HCT116 (cell line): ENCODE measurements around the gene RCAN2. TPM values are rescaled to one million over a fixed set of nuclear protein-coding genes. Genes with fewer than 3 reads are reported as not detected.

ENCODE experiments used
- ATAC-seq: fragments of 200-7000 bp; cut with Tn5 transposase; 2 replicates; pipeline ENCODE4 v1.9.1; 2020; ENCODE audit warnings: mild to moderate bottlenecking, moderate library complexity
- BruUV-seq: library from RNA; stranded (reverse); fragments of 400-500 nt; replicated peaks from 2 replicates; lab custom pipeline; 2021; lab: Mats Ljungman, UMichigan
- CTCF ChIA-PET: fragments of 300-600 bp; sonication (Branson Sonifier 250); formaldehyde crosslinking; loops from one replicate; lab custom pipeline; 2021; ENCODE audit warnings: antibody characterized with exemption; lab: Charles Lee
- POLR2A ChIA-PET: fragments of 300-600, 350-600 bp; sonication (Branson Sonifier 250); formaldehyde crosslinking; loops from one replicate; lab custom pipeline; 2021; ENCODE audit warnings: antibody characterized with exemption; lab: Charles Lee
- RAD21 ChIA-PET, 2 experiments: fragments of 300-600 bp; sonication (Branson Sonifier 250); formaldehyde crosslinking; loops; one replicate each; lab custom pipeline; 2023; ENCODE audit warnings: low total read pairs in 2 of 2; ENCODE audit not compliant: uncharacterized antibody in 2 of 2, unreplicated experiment in 2 of 2, low non-redundant PET in 1 of 2; lab: Charles Lee
- DNase-seq: peaks from one replicate; pipeline ENCODE4 v3.0.0-alpha.2; 2010; ENCODE audit warnings: low read depth, low spot score
- H2AFZ ChIP-seq: fragments of 200-600 bp; shearing (Covaris generic), sonication (generic); 2 replicates; pipeline ENCODE4 v1.6.1; 2017; ENCODE audit warnings: low read depth, mixed run types, mixed read lengths, antibody characterized with exemption, low read length; ENCODE audit not compliant: poor library complexity, severe bottlenecking
- H3K27ac ChIP-seq: 2 replicates; pipeline ENCODE4 v1.5.1; 2012; ENCODE audit warnings: low read depth, low read length
- H3K27me3 ChIP-seq: fragments of 200-600 bp; sonication (generic); 2 replicates; pipeline ENCODE4 v1.6.1; 2016; ENCODE audit warnings: mixed run types, low read length, mixed read lengths; ENCODE audit not compliant: insufficient read depth
- H3K36me3 ChIP-seq, 2 experiments: fragments of 200-500 bp in 1 of 2; fragments of 200-600 bp in 1 of 2; sonication (Bioruptor generic) in 1 of 2; sonication (generic) in 1 of 2; 2 replicates each; pipeline versions ENCODE4 v1.5.1 to v1.6.1; 2014 to 2016; ENCODE audit warnings: low read length in 2 of 2, inconsistent platforms in 1 of 2, mixed read lengths in 1 of 2, mixed run types in 1 of 2; ENCODE audit not compliant: insufficient read depth in 2 of 2, control insufficient read depth in 1 of 2
- H3K4me1 ChIP-seq, 2 experiments: fragments of 200-600 bp in 1 of 2; sonication (generic) in 1 of 2; 2 replicates each; pipeline versions ENCODE4 v1.5.1 to v1.6.1; 2012 to 2017; ENCODE audit warnings: low read length in 2 of 2, inconsistent platforms in 1 of 2, mild to moderate bottlenecking in 1 of 2, mixed read lengths in 1 of 2, mixed run types in 1 of 2, moderate library complexity in 1 of 2; ENCODE audit not compliant: insufficient read depth in 2 of 2, control insufficient read depth in 1 of 2
- H3K4me2 ChIP-seq: fragments of 200-600 bp; sonication (generic); 2 replicates; pipeline ENCODE4 v1.6.1; 2017; ENCODE audit warnings: mixed run types, low read length, mixed read lengths
- H3K4me3 ChIP-seq, 2 experiments: fragments of 200-600 bp in 1 of 2; sonication (generic) in 1 of 2; replicated peaks in 1 of 2; 2 replicates each; pipeline ENCODE4 v1.5.1; 2011 to 2016; ENCODE audit warnings: low read length in 2 of 2, control low read depth in 1 of 2, low read depth in 1 of 2, mild to moderate bottlenecking in 1 of 2, mixed read lengths in 1 of 2, mixed run types in 1 of 2
- H3K79me2 ChIP-seq: fragments of 200-600 bp; sonication (generic); 2 replicates; pipeline ENCODE4 v1.6.1; 2017; ENCODE audit warnings: mild to moderate bottlenecking, mixed run types, low read length, moderate library complexity, mixed read lengths; ENCODE audit not compliant: insufficient read depth
- H3K9ac ChIP-seq: fragments of 200-600 bp; sonication (generic); 2 replicates; pipeline ENCODE4 v1.6.1; 2016; ENCODE audit warnings: low read length, mixed read lengths
- H3K9me2 ChIP-seq: fragments of 200-600 bp; sonication (generic), shearing (Covaris generic); 2 replicates; pipeline ENCODE4 v1.6.1; 2017; ENCODE audit warnings: mixed run types, mild to moderate bottlenecking, moderate library complexity; ENCODE audit not compliant: insufficient read depth
- H3K9me3 ChIP-seq, 2 experiments: fragments of 200-500 bp in 1 of 2; fragments of 200-600 bp in 1 of 2; sonication (Bioruptor generic) in 1 of 2; sonication (generic) in 1 of 2; 2 replicates each; pipeline ENCODE4 v1.6.1; 2014 to 2017; ENCODE audit warnings: low read length in 2 of 2, mixed read lengths in 2 of 2, inconsistent platforms in 1 of 2, low read depth in 1 of 2, mild to moderate bottlenecking in 1 of 2, mixed run types in 1 of 2, moderate library complexity in 1 of 2; ENCODE audit not compliant: control insufficient read depth in 1 of 2, insufficient read depth in 1 of 2
- H4K20me1 ChIP-seq: fragments of 200-600 bp; sonication (generic), shearing (Covaris generic); 2 replicates; pipeline ENCODE4 v1.6.1; 2017; ENCODE audit warnings: mixed run types, mild to moderate bottlenecking, moderate library complexity; ENCODE audit not compliant: insufficient read depth
- CEBPB ChIP-seq: IDR thresholded peaks from 2 replicates; pipeline ENCODE4 v1.6.1; 2012; ENCODE audit warnings: low read depth
- CTCF ChIP-seq, 3 experiments: fragments of 200-600 bp in 1 of 3; sonication (generic) in 1 of 3; IDR thresholded peaks in 2 of 3; conservative IDR thresholded peaks in 1 of 3; 2 replicates each; pipeline ENCODE4 v1.5.1; 2012 to 2017; ENCODE audit warnings: low read depth in 2 of 3, low read length in 2 of 3, antibody characterized with exemption in 1 of 3, borderline replicate concordance in 1 of 3, control low read depth in 1 of 3, mild to moderate bottlenecking in 1 of 3, mixed read lengths in 1 of 3, mixed run types in 1 of 3, moderate library complexity in 1 of 3; ENCODE audit not compliant: insufficient read depth in 1 of 3
- EZH2 ChIP-seq: fragments of 200-600 bp; sonication (generic); IDR thresholded peaks from 2 replicates; pipeline ENCODE4 v1.6.1; 2017; ENCODE audit warnings: antibody characterized with exemption, mixed run types
- POLR2AphosphoS5 ChIP-seq: IDR thresholded peaks from 2 replicates; pipeline ENCODE4 v1.6.1; 2011; ENCODE audit warnings: mild to moderate bottlenecking, low read depth, low read length, moderate library complexity
- REST ChIP-seq: IDR thresholded peaks from 2 replicates; pipeline ENCODE4 v1.6.1; 2012; ENCODE audit warnings: low read depth
- SP1 ChIP-seq: IDR thresholded peaks from 2 replicates; pipeline ENCODE4 v1.6.1; 2012; ENCODE audit warnings: low read depth
- SRF ChIP-seq: IDR thresholded peaks from 2 replicates; pipeline ENCODE4 v1.6.1; 2012; ENCODE audit warnings: low read depth
- ZBTB33 ChIP-seq: IDR thresholded peaks from 2 replicates; pipeline ENCODE4 v1.6.1; 2011; ENCODE audit warnings: mild to moderate bottlenecking, low read length, moderate library complexity; ENCODE audit not compliant: insufficient replicate concordance; ENCODE audit errors: extremely low read depth
- ZNF274 ChIP-seq: fragments of 200-500 bp; sonication (Bioruptor generic); IDR thresholded peaks from 2 replicates; pipeline ENCODE4 v1.6.1; 2014; ENCODE audit warnings: mild to moderate bottlenecking, low read depth, low read length, inconsistent platforms
- intact Hi-C: fragments of 100-400 bp; cut with micrococcal nuclease; formaldehyde crosslinking; loops from 2 replicates; pipeline ENCODE4 v1.10.0; 2022
- total RNA-seq: library from RNA; stranded (reverse); gene quantifications from one replicate; pipeline ENCODE4 v1.2.1, GENCODE V29; 2021; ENCODE audit not compliant: unreplicated experiment

RCAN2 gene
- total RNA-seq, 1 experiment from 2014 or later = 0.57 TPM

- intact Hi-C loops = no loop called here
- Histone ChIP-seq H3K27ac (no peak overlapping the region), H3K9me2 (no peaks in the 10 kb centered on the region), H2AFZ (no peak overlapping the region), H3K79me2 (no peaks in the 10 kb centered on the region), H3K4me2 (no peak overlapping the region), H4K20me1 (no peaks in the 10 kb centered on the region), H3K4me3 (no peak overlapping the region), H3K9ac (no peak overlapping the region), H3K27me3 (no peaks in the 10 kb centered on the region), H3K4me1 (no peaks in the 10 kb centered on the region), H3K9me3 (no peaks in the 10 kb centered on the region), H3K36me3 (no peaks in the 10 kb centered on the region)
- POLR2A ChIA-PET = no interaction called here
- TF ChIP-seq ZNF274 = no peak
- TF ChIP-seq CEBPB = no peak
- no TSS peak for BruUV-seq
- RAD21 ChIA-PET = no interaction called here
- ATAC-seq (no peak), DNase-seq (no peak)
- CTCF ChIA-PET = no interaction called here
Measured at GRCh38 chr6:46353528-46353927, 137.7 kb downstream of the RCAN2 start.

- no peak overlapping the region for H3K9ac ChIP-seq
- no peaks in the 10 kb centered on the region for H3K36me3 ChIP-seq
- no peak for DNase-seq
- RAD21 ChIA-PET = interaction anchor here in 1 of 2 experiments (0.6 kb wide), 1 partner anchor 1872 kb away, joined by 3 read pairs; no protein-coding TSS in a partner anchor
- BruUV-seq = no TSS peak
- no peak overlapping the region for H2AFZ ChIP-seq
- H3K4me3 ChIP-seq = no peak overlapping the region
- H3K4me2 ChIP-seq = no peak overlapping the region
- ATAC-seq = no peak
- no peaks in the 10 kb centered on the region for H3K9me2 ChIP-seq
- H3K79me2 ChIP-seq = no peaks in the 10 kb centered on the region
- H3K9me3 ChIP-seq = no peaks in the 10 kb centered on the region
- CTCF ChIA-PET = no interaction called here
- TF ChIP-seq SP1 = no peak
- no peak for TF ChIP-seq REST
- no peak for TF ChIP-seq EZH2
- no peak for TF ChIP-seq POLR2AphosphoS5
- TF ChIP-seq SRF = no peak
- TF ChIP-seq ZBTB33 = no peak
- no peak for TF ChIP-seq CTCF (IDR thresholded peaks at IDR 0.05 in 2 of 3, conservative IDR thresholded peaks at IDR 0.05 in 1 of 3; ENCODE audit: borderline replicate concordance in 1 of 3, insufficient read depth in 1 of 3, low read depth in 2 of 3, low read length in 2 of 3)
- H4K20me1 ChIP-seq = no peaks in the 10 kb centered on the region
- intact Hi-C loops = no loop called here
- H3K27me3 ChIP-seq = no peaks in the 10 kb centered on the region
- H3K27ac ChIP-seq = no peak overlapping the region
- no peaks in the 10 kb centered on the region for H3K4me1 ChIP-seq
- POLR2A ChIA-PET = no interaction called here
Measured at GRCh38 chr6:46352541-46353268, 138.5 kb downstream of the RCAN2 start.
